K562 (cell line): Measurements from ENCODE around the gene RASAL1. TPM values are rescaled to one million over a fixed set of nuclear protein-coding genes. Genes with fewer than 3 reads are reported as not detected.
A peak's percentile ranks its signal among the peaks of the same experiment; 100 is the strongest.

Source experiments
- ATAC-seq: fragments of 200-7000 bp; cut with Tn5 transposase; 3 replicates; pipeline ENCODE4 v1.9.1; 2020; ENCODE audit warnings: moderate library complexity
- BruUV-seq: library from RNA; stranded (reverse); fragments of 400-500 nt; replicated peaks from 2 replicates; lab custom pipeline; 2021; lab: Mats Ljungman, UMichigan
- CTCF ChIA-PET: fragments of 300-600 bp; formaldehyde crosslinking; extraction: SDS; loops from one replicate; lab custom pipeline; 2021; ENCODE audit warnings: low intra/inter-chr PET ratio; lab: Yijun Ruan, JAX
- POLR2A ChIA-PET: fragments of 300-600, 350-650 bp; sonication (Branson Sonifier 250); formaldehyde crosslinking; extraction: SDS; loops from one replicate; lab custom pipeline; 2021; ENCODE audit warnings: antibody characterized with exemption, inconsistent platforms; lab: Yijun Ruan, JAX
- DNase-seq, 4 experiments: peaks; one replicate each; pipeline versions ENCODE4 v3.0.0 to v3.0.0-alpha.2; 2011 to 2018; ENCODE audit warnings: low spot score in 3 of 4, mixed read lengths in 3 of 4; ENCODE audit errors: extremely low read depth in 1 of 4
- FAIRE-seq: peaks from 2 replicates; lab custom pipeline; 2011; peaks lifted over from hg19 to GRCh38; lab: Jason Lieb, UNC
- H2AFZ ChIP-seq: 2 replicates; pipeline ENCODE4 v1.6.0; 2011; ENCODE audit warnings: low read depth, low read length, control low read depth, inconsistent platforms
- H3K27ac ChIP-seq: fragments of 200-600 bp; 3 replicates; pipeline ENCODE4 v1.8.0; 2011; ENCODE audit warnings: low read depth, mild to moderate bottlenecking, control low read depth, inconsistent platforms, low read length, moderate library complexity, mixed read lengths; ENCODE audit errors: extremely low read depth
- H3K27me3 ChIP-seq, 2 experiments: fragments of 300-600 bp in 1 of 2; 2 replicates in 1 of 2; 3 replicates in 1 of 2; pipeline versions ENCODE4 v1.6.0 to v1.8.0; 2011; ENCODE audit warnings: inconsistent platforms in 2 of 2, low read length in 2 of 2, mild to moderate bottlenecking in 1 of 2, mixed read lengths in 1 of 2, moderate library complexity in 1 of 2; ENCODE audit not compliant: control insufficient read depth in 2 of 2, insufficient read depth in 2 of 2
- H3K36me3 ChIP-seq: fragments of 300-600 bp; 3 replicates; pipeline ENCODE4 v1.8.0; 2011; ENCODE audit warnings: mild to moderate bottlenecking, low read length, inconsistent platforms; ENCODE audit not compliant: control insufficient read depth, insufficient read depth
- H3K4me1 ChIP-seq, 2 experiments: fragments of 200-600 bp in 1 of 2; replicated peaks in 1 of 2; 2 replicates in 1 of 2; 3 replicates in 1 of 2; pipeline versions ENCODE4 v1.5.1 to v1.8.0; 2011; ENCODE audit warnings: inconsistent platforms in 2 of 2, low read length in 2 of 2, mild to moderate bottlenecking in 1 of 2, mixed read lengths in 1 of 2, moderate library complexity in 1 of 2; ENCODE audit not compliant: control insufficient read depth in 2 of 2, insufficient read depth in 2 of 2
- H3K4me2 ChIP-seq: 2 replicates; pipeline ENCODE4 v1.6.1; 2011; ENCODE audit warnings: low read length, control low read depth, inconsistent platforms, mixed read lengths; ENCODE audit not compliant: insufficient read depth
- H3K4me3 ChIP-seq: fragments of 200-600 bp; sonication (generic), shearing (Covaris generic); 2 replicates; pipeline ENCODE4 v1.5.1; 2016; ENCODE audit warnings: control low read depth, inconsistent platforms
- H3K79me2 ChIP-seq: fragments of 200-600 bp; 3 replicates; pipeline ENCODE4 v1.8.0; 2011; ENCODE audit warnings: low read length, inconsistent platforms; ENCODE audit not compliant: control insufficient read depth, insufficient read depth
- H3K9ac ChIP-seq, 2 experiments: 2 replicates each; pipeline versions ENCODE4 v1.6.0 to v1.6.1; 2011; ENCODE audit warnings: low read depth in 2 of 2, low read length in 2 of 2, control low read depth in 1 of 2, inconsistent platforms in 1 of 2, mild to moderate bottlenecking in 1 of 2, mixed read lengths in 1 of 2; ENCODE audit not compliant: insufficient read depth in 1 of 2
- H3K9me1 ChIP-seq: one replicate; pipeline ENCODE4 v1.6.0; 2011; ENCODE audit warnings: inconsistent platforms, mild to moderate bottlenecking, low read length, moderate library complexity; ENCODE audit not compliant: control insufficient read depth, insufficient read depth
- H3K9me3 ChIP-seq: replicated peaks from 2 replicates; pipeline ENCODE4 v1.5.1; 2011; ENCODE audit warnings: low read depth, low read length, inconsistent platforms; ENCODE audit not compliant: control insufficient read depth, insufficient read depth
- H4K20me1 ChIP-seq: replicated peaks from 2 replicates; pipeline ENCODE4 v1.6.1; 2011; ENCODE audit warnings: low read length, inconsistent platforms, mixed read lengths; ENCODE audit not compliant: control insufficient read depth, insufficient read depth
- RBFOX2 ChIP-seq: fragments of 200-400 bp; formaldehyde crosslinking; IDR thresholded peaks from 2 replicates; pipeline ENCODE4 v1.6.1; 2017; ENCODE audit warnings: low read depth, mild to moderate bottlenecking, low read length, moderate library complexity
- WGBS: fragments of 100-300 bp; shearing (Covaris generic); methylation state at CpG from one replicate; pipeline ENCODE4 v1.1.6; 2016; ENCODE audit warnings: low coverage, mixed read lengths; ENCODE audit not compliant: insufficient coverage; ENCODE audit errors: missing lambda C conversion rate; 5-methylcytosine and 5-hydroxymethylcytosine counted together
- in situ Hi-C: fragments of 300-500 bp; cut with MboI; formaldehyde crosslinking; loops from 4 replicates; pipeline ENCODE4 v1.15.0; 2018; ENCODE audit warnings: inconsistent platforms, mixed read lengths
- intact Hi-C: fragments of 100-400 bp; cut with micrococcal nuclease; formaldehyde crosslinking; loops from 2 replicates; pipeline ENCODE4 v1.14.2; 2022
- polyA plus RNA-seq, 8 experiments: library from polyadenylated mRNA; depleted of rRNA in 4 of 8; stranded (reverse) in 5 of 8; unstranded in 3 of 8; fragments of >200 nt; fragmentation: Nextera tagmentation in 2 of 8; fragmentation: Illumina TruSeq in 1 of 8; extraction: Ambion mirVana in 2 of 8; extraction: Trizol in 1 of 8; gene quantifications; 2 replicates each; pipeline versions ENCODE4 v1.2.1 to v1.2.3, GENCODE V29; 2011 to 2014; ENCODE audit warnings: inconsistent platforms in 1 of 8, missing spikeins in 1 of 8
- total RNA-seq, 7 experiments: library from RNA; depleted of rRNA in 6 of 7; stranded (reverse); fragments of >200 nt in 6 of 7; fragmentation: Illumina TruSeq in 2 of 7; extraction: Trizol in 2 of 7; gene quantifications; 2 replicates each; pipeline versions ENCODE4 v1.2.1 to v1.2.3, GENCODE V29; 2011 to 2021; ENCODE audit warnings: low replicate concordance in 1 of 7
- TF ChIP-seq, protein P1 (sequence below): fragments of 250-450 bp; sonication (Bioruptor Pico); IDR thresholded peaks from 2 replicates; pipeline ENCODE4 v1.8.0; 2021; ENCODE audit warnings: mild to moderate bottlenecking, moderate library complexity

The RASAL1 gene
- total and polyA plus RNA-seq, 9 of the 15 experiments (the other 6 are each of a cell fraction or from before 2014, with no cell fraction given): 0.06 to 0.16 (median 0.14) TPM; not detected in 6

DNA sequence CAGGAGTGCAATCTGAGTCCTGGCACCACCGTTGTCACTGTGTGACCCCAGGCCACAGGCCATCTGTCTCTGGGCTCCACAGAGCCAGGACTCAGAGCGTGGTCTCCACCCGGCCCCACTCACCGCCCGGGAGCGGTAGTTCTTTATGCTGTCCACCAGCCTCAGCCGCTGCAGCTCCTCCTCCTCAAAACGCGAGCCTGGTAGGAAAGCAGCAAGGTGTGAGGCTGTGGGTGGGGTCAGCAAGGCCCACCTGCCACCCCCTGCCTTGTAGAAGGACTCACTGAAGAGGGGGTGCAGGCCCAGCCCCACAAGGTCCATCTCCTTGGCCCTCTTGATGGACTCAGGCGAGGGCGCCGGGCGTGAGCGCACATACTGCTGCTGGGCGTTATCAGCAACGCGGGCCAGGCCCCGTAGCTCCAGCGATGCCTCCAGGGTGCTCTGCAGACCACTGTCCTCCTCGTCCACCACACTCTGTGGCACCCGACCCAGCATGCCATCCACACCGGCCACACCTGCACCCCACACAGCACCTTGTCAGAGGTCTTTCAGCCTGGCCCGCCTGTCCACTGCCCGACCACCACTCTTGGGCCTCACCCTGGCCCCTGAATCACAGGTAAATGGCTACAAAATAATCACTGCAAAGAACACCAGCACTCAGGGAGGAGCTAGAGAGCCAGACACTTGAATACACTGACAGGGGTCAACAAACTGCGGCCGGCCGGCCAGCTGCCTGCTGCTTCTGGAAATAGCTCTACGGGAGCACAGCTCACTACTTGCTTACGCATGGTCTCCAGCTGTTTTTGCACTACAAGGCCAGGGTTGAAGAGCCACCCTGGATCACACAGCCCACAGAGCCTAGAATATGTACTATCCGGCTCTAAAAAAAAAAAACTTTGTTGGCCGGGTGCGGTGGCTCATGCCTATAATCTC, 30.2 kb upstream of the RASAL1 start:
- H3K79me2 ChIP-seq: no peaks in the 10 kb centered on the region
- no peaks in the 10 kb centered on the region for H3K27me3 ChIP-seq
- CTCF ChIA-PET: no interaction called here
- 95% methylated on average over 29 of the region's 32 CpGs for WGBS
- POLR2A ChIA-PET: interaction anchor here (0.6 to 0.8 kb wide), 3 partner anchors 9 to 166 kb away, joined by 3 to 4 read pairs (median 4); no protein-coding TSS in a partner anchor
- H4K20me1 ChIP-seq: peaks cover 15% of the 10 kb centered on the region
- H3K4me3 ChIP-seq: no peak overlapping the region
- intact Hi-C loops: no loop called here
- TF ChIP-seq, protein P1, sequence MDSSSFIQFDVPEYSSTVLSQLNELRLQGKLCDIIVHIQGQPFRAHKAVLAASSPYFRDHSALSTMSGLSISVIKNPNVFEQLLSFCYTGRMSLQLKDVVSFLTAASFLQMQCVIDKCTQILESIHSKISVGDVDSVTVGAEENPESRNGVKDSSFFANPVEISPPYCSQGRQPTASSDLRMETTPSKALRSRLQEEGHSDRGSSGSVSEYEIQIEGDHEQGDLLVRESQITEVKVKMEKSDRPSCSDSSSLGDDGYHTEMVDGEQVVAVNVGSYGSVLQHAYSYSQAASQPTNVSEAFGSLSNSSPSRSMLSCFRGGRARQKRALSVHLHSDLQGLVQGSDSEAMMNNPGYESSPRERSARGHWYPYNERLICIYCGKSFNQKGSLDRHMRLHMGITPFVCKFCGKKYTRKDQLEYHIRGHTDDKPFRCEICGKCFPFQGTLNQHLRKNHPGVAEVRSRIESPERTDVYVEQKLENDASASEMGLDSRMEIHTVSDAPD (CRISPR knock-in tag): no peak
- peak; percentile 46 for TF ChIP-seq RBFOX2
- DNase-seq: no peak
- H3K27ac ChIP-seq: no peak overlapping the region
- in situ Hi-C loops: no loop called here
- H3K4me2 ChIP-seq: no peak overlapping the region
- no peak overlapping the region for H2AFZ ChIP-seq
- H3K9me3 ChIP-seq: no peaks in the 10 kb centered on the region
- peaks cover 90% of the 10 kb centered on the region for H3K36me3 ChIP-seq
- peak overlapping the region in 1 of 2 experiments; percentile 47; a peak in 1 of 4 replicates for H3K9ac ChIP-seq
- peaks cover 4% of the 10 kb centered on the region for H3K9me1 ChIP-seq
- ATAC-seq: no peak
- no TSS peak for BruUV-seq
- no peak for FAIRE-seq
- H3K4me1 ChIP-seq: peaks cover 9 to 41% of the 10 kb centered on the region in 2 experiments
